Nucleus accumbens (tissue), 56 donors: ENCODE data around the gene TIMM21.

Source experiments
- DNase-seq, 56 donors: peaks; one replicate each; lab custom pipeline; 2025; lab: John Stamatoyannopoulos, UW

TIMM21 gene

GRCh38 chr18:74185860-74186259, 37.5 kb downstream of the TIMM21 start:
- no peak for DNase-seq

GRCh38 chr18:74186661-74187060, 38.3 kb downstream of the TIMM21 start:
- no peak for DNase-seq

- no peak for DNase-seq
These were observed 41.8 kb downstream of the TIMM21 start for GRCh38 chr18:74190086-74190485.

- no peak for DNase-seq
These were observed 43.3 kb downstream of the TIMM21 start for GRCh38 chr18:74191577-74191976.

- DNase-seq = no peak
These were observed 46.4 kb downstream of the TIMM21 start for GRCh38 chr18:74194691-74195090.

- peak in 30 of 56 donors; percentile 2 to 62 (median 14) for DNase-seq
These were observed 48.1 kb downstream of the TIMM21 start for GRCh38 chr18:74196220-74197119.

GRCh38 chr18:74197705-74198341, 49.5 kb downstream of the TIMM21 start:
- no peak for DNase-seq

- no peak for DNase-seq
These were observed 50.1 kb downstream of the TIMM21 start for GRCh38 chr18:74198453-74198852.

- peak in 2 of 56 donors; percentile 2 to 4 for DNase-seq
These were observed 52.5 kb downstream of the TIMM21 start for GRCh38 chr18:74200780-74201179.

- no peak for DNase-seq
These were observed 55.5 kb downstream of the TIMM21 start for GRCh38 chr18:74203811-74204210.

- DNase-seq = peak in 2 of 56 donors; percentile 3 to 17
These were observed 56.3 kb downstream of the TIMM21 start for GRCh38 chr18:74204526-74205152.
